ENCODE data around the gene EFCAB6.

Gene EFCAB6

DNA sequence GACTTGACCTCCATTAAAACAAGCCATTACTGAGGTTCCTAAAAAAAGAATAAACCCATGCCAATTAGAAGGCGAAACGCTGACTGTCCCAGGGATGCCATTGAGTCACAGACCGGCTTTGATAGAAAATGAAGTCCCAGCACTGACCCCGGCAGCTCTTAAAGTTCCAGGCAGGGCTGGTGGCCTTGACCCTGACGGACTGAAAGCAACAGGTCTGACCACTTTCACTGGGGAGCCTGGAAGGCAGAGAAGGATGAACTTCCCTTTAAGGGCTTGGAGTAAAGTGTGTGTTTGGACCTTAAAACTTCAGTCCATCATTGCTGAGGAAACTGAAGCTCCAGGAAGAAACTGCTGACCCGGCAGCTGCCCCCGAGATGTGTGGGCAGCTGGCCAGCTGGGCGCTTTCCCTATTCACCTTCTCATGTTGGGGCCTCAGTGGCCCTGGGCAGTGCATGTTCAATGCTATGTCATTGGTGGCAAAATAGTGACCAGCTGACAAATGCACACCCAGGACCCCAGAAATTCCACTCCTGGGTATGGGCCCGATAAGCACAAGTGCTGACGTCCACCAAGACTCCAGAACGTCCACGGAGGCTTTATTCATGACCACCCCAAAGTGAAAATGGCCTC lies 18.9 kb upstream of the EFCAB6 start:
- DNase-seq (ENCODE audit: low read depth in 2 of 2, low spot score in 1 of 2): no peak

DNA sequence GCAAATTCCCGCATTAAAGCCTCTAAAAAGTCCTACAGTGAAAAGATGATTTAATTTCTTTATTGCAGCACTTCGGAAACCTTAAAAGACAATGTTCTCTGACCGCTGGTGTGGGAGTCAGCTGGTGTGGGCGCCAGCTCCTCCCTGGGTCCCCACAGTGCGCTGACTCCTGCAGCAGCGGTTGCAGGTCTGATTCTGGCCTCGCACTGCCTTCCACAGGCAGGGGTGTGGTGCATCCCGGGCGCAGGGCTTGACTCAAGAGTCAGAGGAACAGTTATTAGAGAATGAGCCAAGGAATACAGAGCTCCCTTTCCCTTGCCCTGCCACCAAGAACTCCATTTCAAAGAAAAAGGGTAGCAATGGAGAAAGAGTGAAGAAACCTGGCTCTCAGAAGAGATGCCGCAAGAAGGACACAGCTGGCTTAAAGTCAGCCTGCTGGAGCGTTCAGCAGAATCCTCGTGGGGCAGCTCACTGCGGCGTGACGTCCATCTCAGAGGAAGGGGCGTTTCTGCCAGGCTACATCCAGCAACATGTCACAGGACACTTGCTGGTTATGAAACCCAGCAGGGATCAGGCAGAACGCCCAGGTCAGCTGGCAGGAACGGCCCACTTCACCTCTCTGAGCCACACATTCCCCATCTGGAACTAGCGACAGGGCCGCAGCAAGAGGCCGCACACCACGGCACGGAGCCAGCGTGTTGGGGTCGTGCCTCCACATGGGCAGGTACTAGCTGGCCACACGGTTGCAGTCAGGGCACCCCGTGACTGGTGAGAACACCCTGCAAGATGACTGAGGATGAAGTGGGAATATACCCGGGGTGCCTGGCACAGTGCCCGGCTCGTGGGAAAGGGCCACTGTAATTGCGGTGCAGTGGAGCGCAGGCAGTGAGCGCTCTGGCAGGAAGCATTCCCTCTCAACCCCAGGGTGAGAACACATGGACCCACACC lies 18.1 kb upstream of the EFCAB6 start:
- DNase-seq (ENCODE audit: low read depth in 2 of 2, low spot score in 1 of 2): no peak

DNA sequence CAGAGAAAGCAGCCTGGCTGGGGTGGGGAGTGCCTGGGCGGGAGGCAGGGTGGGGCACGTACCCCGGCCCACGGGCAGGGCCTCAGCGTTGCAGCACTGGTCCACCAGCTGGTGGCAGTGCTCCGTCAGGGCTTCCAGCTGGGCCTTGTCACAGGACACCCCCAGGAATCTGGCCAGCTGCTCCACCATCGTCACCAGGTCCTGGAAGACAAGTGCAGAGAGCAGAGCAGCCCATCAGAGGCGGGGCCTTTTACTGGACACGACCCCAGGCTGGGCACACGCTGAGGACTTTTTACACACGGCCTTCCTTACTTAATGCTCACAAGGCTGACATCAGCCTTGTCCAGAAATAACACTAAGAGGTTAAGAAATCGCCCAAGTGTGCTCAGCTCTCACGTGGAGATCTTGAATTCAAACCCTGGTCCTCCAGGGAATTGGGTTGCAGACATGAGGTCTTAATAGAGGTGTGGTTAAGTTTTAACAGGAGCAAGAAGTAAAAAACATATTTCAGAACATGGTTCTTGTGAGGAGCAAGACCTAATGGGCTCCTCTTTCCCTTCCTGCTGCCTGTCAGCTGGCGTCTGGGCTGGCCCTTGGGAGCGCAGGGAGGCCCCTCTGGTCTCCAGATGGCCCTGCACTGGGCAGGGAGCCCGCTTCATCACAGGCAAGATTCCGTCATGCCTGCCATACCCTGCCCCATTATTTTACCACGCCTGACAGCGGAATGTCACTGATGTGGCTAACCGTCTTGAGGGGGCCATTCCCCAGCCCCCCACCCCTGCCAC lies 17.1 kb upstream of the EFCAB6 start:
- no peak for DNase-seq (ENCODE audit: low read depth in 2 of 2, low spot score in 1 of 2)

GRCh38 chr22:43828725-43828997 lies 16.6 kb upstream of the EFCAB6 start:
- DNase-seq (ENCODE audit: low read depth in 2 of 2, low spot score in 1 of 2): no peak

GRCh38 chr22:43827926-43828724 lies 16.0 kb upstream of the EFCAB6 start:
- no peak for DNase-seq (ENCODE audit: low read depth in 2 of 2, low spot score in 1 of 2)

GRCh38 chr22:43827003-43827735 lies 15.1 kb upstream of the EFCAB6 start:
- no peak for DNase-seq (ENCODE audit: low read depth in 2 of 2, low spot score in 1 of 2)

DNA sequence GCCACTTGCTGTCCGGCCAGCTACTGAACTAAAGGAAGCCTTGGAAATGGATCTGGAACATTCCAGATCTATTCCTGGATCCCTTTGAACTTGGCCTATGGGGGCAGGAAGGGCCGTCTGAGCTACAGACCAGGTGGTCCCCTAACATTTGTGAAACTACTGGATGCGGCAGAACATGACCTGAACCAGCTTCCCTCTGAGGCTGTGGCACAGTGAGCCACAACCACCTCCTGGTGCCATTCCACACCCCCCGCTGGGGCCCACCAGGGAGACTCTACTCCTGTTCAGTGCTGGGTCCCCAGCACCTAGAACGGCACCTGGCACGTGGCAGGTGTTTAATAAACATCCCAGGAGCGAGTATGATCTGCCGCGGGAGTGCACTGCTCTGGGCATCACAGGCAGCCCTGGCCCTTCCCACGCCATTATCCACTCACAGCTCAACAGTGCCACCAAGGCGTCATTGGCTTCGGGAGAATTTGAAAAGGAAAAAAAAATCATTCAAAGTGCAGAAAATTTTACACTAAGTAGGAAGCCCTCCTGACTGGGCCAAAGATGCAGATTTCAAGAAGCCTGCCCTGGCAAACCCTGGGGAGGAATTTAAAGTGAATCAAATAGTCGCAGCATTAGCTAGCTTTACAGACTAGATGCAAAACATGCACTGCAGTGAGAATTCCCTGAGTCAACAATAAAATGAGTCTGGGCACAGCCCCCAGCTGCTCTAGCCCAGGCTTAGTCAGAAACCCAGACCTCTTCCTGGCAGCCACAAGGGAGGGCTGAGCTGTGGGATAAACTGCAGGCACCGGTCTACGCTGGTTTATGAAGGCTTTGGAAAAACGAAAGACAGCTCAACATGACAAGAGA lies 14.3 kb upstream of the EFCAB6 start:
- no peak for DNase-seq (ENCODE audit: low read depth in 2 of 2, low spot score in 1 of 2)

- DNase-seq (ENCODE audit: low read depth in 2 of 2, low spot score in 1 of 2): no peak
These were observed 13.5 kb upstream of the EFCAB6 start for GRCh38 chr22:43825651-43826050.

DNA sequence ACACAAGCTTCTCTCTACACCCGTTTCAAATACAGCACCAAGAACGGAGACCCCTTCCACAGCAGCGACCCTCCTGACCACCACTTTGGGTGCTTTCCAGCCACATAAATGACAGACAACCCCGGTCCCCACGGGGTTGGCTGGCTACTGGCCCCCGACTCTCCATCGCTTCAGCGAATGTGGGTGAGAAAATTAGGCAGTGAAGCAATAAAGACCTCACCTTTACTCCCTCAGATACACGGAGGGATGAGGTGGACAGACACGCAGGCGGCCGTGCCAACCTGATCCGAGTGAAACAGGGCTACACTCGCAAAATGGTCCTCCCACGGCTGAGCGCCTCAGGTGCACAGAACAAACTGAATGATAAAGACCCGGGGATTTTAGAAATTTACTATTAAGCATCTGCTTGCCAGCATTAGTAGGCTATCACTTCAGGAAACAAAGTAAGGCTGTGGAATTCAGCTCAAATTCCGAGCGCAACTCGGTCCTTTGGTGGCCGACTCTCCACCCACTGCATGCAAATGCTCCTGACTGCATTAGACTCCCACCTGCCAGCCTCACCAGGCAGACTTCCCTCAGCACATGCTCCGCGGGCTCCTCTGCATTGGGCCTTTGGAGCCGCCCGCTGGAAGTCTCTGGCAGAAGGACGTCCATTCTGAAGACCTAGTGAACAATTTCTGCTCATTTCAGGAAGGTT lies 12.8 kb upstream of the EFCAB6 start:
- no peak for DNase-seq (ENCODE audit: low read depth in 2 of 2, low spot score in 1 of 2)

DNA sequence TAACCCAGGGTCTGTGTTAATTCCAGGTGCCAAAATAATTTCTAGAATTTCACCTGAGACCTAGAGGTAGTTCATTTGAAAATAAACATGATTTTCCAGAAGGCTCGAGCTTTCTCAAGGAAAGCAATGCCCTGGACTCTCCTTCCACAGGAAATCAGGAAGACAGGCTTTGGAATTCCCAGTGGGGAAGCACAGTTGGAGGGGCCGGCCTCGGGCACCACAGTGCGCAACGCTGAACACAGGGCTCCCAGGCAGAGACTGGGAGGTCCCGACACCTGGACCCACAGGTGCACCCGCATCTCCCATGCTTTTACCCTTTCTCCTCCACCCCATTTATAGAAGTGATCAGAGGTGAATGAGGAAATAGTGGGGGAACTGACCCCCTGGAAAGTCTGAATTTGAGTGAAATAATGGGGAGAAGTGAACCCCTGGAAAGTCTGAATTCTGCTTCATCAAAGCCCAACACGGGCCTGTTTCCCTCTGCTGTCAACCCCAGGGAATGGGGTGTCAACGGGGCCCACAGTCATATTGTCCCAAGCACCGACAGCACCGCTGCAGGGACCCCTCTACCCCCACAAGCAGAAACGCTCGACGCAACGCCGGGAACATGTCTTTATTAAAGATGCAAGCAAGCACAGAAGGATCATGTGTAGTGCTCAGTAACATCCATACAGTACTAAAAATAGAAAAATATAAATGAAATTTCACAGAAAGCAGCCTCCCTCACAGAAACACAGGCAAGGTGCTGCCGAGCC lies 12.0 kb upstream of the EFCAB6 start:
- no peak for DNase-seq (ENCODE audit: low read depth in 2 of 2, low spot score in 1 of 2)

- no peak for DNase-seq (ENCODE audit: low read depth in 2 of 2, low spot score in 1 of 2)
These were observed 11.3 kb upstream of the EFCAB6 start for GRCh38 chr22:43823353-43823908.

GRCh38 chr22:43821606-43822425 lies 9.7 kb upstream of the EFCAB6 start:
- DNase-seq (ENCODE audit: low read depth in 2 of 2, low spot score in 1 of 2): no peak

- DNase-seq (ENCODE audit: low read depth in 2 of 2, low spot score in 1 of 2): no peak
These were observed 8.7 kb upstream of the EFCAB6 start for GRCh38 chr22:43820651-43821305.

GRCh38 chr22:43819931-43820640 lies 8.0 kb upstream of the EFCAB6 start:
- no peak for DNase-seq (ENCODE audit: low read depth in 2 of 2, low spot score in 1 of 2)

DNA sequence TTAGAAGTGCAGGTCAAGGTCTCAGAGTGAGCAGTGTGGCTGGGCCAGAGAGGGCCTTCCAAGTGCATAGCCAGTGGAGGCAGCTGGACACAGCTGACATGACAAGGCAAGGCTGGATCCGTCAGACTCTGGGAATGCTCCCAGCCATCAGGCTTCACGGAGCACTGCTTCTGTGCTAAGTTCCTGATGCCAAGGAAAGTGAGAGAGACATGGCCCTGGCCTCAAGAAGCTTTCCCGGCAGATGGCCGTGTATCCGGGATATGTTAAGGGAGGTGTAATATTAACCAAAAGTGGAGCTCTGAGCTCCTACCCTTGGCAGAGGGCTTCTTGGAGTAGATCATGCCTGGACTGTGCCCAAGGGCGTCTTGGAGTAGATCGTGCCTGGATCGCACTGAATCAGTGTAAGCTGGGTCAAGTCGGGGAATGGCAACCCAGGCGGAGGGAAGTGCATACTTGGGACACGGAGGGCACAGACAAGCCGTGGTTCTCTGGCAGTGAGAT lies 7.4 kb upstream of the EFCAB6 start:
- no peak for DNase-seq (ENCODE audit: low read depth in 2 of 2, low spot score in 1 of 2)

DNA sequence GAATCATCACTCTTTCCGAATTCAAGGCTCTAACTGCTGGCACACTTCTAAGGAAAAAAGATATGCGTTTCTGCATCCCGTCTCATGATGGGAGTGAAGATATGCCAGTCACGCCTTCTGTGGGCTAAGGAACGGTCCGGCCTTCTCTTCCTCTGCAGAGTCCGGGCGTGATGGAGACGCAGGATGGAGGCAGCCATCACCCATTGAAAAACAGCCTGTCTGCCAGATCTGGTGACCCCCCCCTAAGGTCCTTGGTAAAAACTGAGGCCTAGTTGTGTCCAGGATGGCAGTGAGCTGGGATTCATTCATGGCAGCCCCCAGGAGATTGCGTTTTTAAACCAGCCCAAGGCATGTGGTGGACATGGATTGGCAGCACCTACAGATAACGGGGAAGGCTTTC lies 6.9 kb upstream of the EFCAB6 start:
- DNase-seq (ENCODE audit: low read depth in 2 of 2, low spot score in 1 of 2): no peak
